HG02763 (cell line): ENCODE measurements around the gene GPC6.
"Not testable (repeated sequence)": the region's sequence is repeated elsewhere in the genome, so short reads cannot be mapped to it uniquely, and the experiment has no call there.

Experiments
- ATAC-seq: cut with Tn5 transposase; IDR thresholded peaks from one replicate; pipeline ENCODE4 v1.9.1; 2021; ENCODE audit warnings: mild to moderate bottlenecking, moderate library complexity; ENCODE audit not compliant: unreplicated experiment

The GPC6 gene

DNA sequence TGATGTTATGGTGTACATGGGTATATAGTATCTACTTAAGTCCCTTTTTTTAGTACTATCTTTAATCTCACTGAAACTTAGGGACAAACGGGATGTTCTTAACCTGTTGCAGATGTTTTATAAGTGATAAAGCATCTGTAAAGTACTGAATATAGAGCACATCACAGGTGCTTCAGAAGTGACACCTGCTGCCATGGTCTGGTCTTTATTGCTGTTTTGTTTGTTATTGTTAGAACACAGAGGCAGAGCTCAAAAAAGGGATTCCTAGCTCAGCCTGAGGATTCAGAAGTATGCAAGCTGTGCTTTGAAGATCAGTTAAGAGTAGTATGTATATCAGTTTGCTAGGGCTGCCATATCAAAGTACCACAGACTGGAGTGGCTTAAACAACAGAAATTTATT, 1033.4 kb downstream of the GPC6 start:
- ATAC-seq: no peak

DNA sequence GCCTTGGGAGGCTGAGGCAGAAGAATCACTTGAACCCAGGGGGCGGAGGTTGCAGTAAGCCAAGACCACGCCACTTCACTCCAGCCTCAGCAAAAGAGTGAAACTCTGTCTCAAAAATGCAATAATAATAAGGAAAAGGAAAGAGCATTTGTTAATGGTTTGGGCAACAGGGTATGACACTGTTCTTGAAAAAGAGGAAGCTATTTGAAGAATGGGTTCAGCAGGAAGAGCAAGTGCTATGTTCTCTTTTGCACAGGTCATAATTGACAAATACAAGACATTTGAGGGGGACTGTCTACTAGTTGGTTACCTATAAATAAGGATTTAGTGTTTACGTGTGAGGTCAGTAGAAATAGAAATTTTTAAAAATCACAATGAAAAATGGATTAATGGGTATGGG, 1034.6 kb downstream of the GPC6 start:
- no peak for ATAC-seq

DNA sequence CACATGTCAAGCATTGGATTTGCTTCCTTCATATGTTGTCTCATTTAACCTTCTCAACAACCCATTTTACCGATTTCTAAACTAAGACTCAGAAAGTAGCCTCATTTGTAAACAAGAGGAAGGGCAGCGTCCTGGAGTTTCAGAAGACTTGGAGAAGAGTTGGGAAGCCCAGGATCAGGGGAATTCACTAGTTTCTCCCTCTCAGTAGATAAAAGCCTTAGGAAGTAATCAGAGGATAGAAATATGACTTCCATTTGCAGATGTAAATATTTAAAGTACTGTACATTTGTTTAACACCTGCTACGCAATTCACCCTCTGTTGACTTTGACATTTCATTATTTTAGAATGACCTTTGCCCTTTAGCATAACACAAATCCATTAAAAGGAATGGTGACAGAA, 1036.4 kb downstream of the GPC6 start:
- ATAC-seq: no peak

DNA sequence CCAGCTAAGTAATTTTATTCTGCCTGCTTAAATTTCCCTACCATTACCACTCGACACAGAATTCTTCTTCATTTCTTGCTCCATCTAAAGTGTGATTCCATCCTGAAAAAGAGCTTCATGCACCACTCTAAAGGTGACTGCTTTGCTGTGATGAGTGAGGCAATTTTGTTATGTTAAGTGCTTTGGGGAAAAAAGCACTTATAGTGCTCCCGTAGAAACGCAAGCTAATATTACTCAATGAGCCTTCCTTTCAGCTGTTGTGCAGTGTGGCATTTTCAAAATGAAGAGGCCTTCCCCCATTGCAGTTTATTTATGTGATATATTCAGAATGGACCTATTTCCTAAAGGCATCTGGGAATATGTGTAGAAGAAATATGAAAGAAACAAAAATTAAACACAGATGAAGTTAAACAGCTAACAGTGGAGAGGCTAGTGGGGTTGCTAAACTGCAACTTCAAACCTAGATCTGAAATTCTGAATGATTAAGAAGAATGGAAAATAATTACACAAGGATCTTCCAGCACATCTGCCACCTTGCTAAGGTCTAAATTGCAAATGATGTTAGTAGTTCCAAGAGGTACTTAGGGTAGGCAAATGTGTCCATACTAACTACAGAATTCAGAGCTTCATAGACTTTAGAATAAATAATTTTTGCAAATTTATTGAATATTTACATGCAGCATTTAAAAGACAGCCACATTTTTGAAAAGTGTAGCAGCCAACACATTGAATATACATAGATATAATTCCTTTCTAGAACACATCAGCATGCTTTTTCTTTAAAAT, 1041.2 kb downstream of the GPC6 start:
- ATAC-seq: no peak

DNA sequence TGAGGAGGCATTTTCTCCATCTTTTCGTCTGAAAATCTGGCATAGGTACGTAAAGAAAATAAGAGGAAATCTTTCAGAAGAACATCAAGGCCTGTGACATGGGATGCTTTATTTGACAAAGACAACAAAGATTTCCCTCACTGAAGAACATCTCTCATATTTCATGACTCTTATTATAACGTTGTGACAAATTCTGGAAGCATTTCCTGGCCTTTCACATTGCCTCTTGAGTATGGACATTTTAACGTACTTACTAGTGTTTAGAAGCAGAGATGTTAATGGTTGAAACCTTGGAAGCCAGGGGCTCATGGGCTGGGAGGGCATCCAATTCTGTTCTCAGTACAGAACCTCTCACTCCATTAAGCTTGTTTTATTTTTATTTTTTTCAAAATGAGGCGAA, 1042.1 kb downstream of the GPC6 start:
- no peak for ATAC-seq

DNA sequence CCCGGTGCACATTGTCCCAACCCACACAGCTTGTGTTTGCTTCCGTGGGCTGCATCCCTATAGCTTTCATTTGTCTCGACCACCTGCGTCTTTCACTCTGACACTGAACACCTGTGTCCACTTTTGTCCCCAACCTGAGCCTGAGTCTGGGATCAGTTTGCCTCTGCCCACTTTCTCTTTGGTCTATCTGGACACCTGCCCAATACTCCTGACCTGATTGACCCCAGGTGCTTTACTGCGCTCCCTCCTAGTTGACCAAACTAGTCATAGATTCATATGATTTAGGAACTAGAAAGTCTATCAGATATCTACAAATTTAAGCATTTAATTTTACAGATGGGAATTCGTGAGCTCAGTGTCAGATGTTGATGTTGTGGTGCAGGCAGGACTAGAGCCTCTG, 1043.0 kb downstream of the GPC6 start:
- ATAC-seq: no peak

DNA sequence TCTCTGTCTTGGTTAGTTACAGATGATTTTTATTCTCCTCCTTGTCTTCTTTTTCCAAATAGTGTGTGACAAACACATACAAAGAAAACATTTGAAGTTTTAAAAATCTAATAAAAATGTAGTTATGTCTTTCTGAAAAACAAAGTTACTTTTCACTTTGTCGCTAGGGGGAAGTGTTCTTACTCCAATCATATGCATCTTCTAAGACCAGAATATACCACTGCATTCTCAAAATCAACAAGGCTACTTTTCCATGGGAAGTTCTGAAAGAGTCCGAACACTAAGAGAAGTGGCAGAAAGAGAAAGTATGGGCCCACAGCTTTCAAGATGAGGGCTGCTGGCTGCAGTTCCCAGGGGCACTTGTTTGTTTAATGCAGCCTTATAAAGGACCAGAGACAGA, 1043.9 kb downstream of the GPC6 start:
- ATAC-seq: no peak

DNA sequence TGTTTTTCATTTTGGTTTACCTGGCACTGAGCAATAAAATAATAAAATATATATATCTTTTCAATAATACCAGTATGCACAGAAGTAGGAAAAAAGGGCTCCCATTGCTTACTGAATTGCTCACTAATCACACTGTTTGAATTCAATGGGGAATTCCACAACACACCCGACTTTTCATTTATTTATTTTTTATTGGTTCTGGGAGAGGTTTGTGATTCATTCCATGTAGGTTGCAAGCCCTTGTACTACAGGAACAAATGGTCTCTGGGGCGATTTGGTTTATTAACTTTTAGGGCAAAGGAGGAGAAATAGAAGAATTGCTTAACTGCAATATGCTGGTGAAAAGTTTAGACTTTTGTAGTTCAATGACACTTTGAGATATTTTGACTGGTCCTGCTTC, 1045.4 kb downstream of the GPC6 start:
- ATAC-seq: no peak

DNA sequence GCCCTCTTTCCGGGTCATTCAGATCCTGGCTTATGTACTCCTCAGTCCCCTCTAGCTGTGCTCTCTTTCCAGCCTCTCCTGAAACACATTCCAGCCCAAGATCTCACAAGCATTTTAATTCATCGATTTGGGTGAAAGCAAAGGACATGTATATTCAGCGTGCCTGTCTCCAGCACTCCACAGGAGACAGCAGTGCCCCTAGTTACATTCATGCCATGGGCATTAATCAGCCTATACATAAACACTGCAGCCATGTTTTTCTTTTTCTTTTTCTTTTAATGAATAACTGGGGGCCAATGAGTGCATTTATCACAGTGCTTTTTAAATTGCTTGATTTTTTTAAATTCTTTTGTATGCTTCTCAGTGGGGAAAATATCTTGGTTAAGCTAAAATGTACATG, 1053.7 kb downstream of the GPC6 start:
- ATAC-seq: no peak

DNA sequence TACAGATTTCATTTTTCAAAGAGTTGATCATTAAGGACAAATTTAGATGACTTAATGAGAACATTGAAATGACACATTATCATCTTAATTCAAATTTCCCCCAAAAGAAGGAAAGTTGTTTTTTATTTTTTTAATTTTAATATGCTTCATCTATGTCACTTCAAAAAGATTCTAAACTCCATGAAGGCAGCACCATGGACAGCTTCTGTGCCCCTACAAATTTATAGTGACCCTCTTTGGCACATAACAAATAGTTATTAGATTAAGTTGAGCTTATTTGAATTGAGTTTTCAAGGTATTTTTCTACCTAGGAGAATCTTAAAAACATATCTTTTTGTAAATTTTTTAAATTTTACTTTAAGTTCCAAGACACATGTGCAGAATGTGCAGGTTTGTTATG, 1054.2 kb downstream of the GPC6 start:
- ATAC-seq: no peak

DNA sequence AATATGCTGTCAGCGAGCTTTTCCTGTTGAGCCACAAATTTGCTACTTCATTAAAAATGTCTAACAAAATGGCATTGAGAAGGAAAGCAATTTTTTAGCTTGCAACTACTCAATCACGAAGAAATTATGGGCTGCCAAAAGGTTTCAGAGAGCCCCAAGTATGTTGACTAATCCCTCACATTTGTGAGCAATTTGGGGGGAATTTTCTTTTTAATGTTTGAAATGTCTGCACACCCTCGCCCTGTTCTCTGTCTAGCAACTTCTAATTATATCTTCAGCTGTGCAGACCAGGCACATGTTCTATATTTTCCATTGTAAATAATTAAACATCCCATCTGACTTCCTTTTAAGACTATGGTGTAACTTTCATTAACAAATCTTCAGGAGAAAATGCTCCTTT, 1060.0 kb downstream of the GPC6 start:
- no peak for ATAC-seq

DNA sequence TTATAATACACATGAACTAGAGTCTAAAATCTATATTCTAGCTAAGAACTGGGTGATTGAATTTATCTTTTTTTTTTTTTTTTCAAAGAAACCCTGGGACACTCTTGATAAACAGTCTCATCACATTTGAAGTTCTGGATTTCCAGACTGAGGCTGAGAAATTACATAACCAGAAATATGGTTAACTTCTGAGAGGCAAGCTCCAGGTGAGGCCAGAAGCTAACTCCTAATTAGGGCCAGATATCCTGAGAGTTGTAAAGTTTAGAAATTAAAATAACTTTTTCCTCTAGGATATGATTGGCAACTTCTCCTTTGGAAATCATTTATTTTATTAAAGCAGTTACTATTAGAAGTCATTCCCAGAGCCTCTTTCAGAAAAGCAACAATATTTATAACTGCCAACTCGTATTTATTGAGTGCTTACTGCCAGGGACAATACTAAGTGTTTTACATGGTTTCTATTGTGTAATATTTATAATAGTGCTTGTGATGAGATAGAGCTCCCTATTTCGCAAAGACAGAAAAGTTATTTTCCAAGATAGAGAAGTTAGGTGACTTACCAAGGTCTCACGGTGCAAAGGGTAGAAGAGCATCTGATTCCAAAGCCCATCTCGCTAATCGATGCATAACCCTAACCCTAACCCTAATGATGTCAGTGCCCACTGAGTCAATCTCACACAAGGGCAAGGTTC, 1065.2 kb downstream of the GPC6 start:
- ATAC-seq: no peak

DNA sequence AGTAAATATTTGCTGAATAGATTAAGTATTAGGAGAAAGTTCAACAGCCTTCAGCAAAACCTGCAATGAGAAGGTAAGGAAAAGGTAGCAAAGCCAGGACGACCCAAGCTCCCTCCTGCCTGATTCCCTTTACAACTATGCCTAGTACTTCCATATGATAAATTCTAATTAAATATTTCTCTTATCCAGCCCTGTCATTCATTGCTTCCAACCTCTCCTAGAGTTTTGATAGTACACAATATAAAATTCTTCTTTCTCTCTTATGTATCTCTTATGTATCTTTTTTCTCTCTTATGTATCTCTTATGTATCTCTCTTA, 1065.7 kb downstream of the GPC6 start:
- ATAC-seq: no peak

DNA sequence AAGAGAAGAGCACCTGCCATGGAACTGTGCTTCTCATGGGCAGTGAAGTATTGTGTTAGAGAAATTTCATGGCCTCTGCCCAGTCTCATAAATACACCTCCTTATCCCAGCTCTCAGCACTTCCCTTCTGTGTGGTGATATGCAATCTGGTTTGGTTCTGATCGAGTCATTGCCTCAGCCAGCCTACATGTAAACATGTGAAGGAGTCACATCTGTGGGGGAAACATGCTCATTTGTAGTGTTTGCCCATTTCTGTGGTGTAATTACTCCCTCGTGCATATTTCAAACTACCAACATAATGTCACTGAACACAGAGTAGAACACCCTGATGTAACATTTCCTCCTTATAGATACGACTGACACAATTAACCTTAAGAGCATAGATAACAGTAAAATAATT, 1069.9 kb downstream of the GPC6 start:
- no peak for ATAC-seq

DNA sequence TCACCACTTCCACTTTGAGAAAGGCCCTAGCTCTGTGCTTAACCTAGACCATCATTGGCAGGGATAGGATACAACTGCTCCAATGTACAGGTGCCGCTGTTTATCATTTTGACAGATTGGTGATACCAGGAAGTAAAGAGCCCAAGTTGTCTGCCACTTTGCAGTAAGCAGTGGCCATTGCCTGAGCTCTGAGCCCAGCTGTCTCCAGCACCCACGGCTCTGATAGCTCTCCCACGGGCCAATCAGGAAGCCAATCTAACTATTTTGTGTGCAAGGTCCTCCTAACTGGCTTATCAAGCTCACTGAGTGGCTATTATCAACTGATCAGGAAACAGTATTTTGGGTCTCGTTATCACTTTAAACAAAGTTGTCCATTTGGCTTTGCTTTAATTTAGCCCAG, 1071.7 kb downstream of the GPC6 start:
- no peak for ATAC-seq

DNA sequence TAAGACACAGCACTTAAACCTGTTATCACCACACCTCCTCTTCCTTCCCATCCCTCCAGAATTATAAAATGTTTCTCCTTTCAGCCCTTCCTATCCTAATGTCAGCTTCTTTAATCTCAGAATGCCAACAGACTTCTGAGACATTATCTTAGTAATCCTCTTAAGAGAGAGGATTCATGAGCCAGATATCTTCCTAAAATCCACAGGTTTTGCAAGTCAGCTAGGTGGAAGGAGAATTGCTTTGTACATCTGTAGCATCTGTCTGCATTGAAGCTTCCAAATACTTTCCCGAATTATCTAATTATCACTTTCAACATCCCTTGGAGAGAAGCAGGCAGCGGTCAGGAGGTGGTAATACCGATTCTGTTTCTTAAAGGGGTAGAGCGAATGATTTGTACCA, 1073.8 kb downstream of the GPC6 start:
- ATAC-seq: no peak

DNA sequence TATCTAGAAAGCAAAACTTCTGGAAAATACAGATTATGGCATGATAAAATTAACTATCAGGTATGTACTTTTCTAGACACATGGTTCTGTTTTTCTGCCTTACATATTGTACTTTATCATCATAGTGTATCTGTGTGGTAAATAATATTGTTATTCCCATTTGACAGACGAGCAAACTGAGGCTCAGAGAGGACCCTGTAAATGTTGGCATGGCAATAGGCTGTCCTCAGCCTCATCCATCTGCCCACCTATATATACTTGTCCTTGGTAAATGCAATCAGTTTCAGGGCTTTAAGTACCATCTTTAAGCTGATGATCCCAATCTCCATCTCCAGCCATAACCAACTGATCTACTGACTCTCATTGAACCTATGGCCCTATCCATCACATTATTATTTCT, 1074.9 kb downstream of the GPC6 start:
- ATAC-seq: no peak

DNA sequence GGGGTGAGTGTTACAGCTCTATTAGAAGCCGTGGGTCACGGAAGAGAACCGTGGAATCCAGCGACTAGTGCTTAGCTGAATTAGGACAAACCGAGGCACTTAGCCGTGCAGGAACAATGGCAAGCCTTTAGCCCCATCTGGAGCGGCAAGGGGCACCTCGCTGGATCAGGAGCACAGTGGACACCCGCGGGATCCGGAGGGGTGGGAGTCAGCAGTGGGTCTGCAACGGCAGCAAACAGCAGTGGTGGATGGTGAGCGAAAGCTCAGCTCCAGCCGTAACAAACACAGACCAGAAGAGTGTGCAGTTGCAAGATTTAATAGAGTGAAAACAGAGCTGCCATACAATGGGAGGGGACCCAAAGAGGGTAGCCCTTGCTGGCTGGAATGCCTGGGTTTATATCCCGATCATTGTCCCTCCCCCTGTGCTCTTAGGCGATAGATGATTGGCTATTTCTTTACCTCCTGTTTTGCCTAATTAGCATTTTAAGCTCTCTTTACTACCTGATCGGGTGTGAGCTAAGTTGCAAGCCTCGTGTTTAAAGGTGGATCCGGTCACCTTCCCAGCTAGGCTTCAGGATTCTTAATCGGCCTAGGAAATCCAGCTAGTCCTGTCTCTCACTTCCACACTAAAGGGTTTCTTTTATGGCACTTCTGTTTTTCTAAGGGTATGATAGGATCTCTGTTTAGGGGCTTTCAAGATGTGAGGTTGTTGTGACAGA, 1076.4 kb downstream of the GPC6 start:
- ATAC-seq: not testable (repeated sequence)

DNA sequence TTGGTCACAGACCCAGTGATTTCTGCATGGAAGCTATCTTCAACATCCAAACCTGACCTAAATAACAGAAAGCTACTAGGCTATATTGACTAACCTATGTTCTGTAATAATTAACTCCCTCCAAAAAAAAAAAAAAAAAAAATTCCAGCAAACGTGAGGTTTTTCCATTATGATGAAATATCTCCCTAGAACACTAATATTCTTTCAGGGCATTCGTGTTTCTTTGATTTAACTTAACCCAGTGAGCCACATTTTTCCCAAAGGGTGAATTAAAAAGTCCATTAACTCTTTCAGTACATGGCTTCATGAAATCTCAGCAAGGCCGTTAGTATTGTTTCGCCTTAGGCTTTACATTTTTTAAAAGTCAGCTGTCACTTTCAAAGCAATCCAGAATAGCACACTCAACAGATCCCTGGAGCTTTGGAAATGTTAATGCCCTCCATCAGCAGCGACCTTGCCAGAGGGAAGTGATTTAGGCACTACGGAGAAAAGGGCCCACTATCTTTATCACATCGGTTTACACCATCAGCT, 1077.1 kb downstream of the GPC6 start:
- no peak for ATAC-seq

DNA sequence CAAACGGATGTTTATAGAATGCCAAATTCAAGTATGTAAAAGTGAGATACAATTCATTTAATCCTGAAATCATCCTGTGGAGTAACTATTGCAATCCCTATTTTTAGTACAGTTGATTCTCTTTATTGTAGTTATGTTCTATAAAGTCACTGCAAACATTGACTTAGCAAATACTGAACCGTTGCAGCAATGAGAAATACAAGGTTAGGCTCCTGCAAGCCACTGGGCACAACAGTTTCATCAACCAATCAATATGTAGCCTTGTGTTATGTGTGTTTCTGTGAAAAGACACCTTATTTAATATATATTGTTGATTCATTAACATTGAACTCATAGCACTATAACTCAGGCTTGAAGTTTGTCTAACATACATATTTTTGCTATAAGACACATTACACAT, 1078.4 kb downstream of the GPC6 start:
- ATAC-seq: no peak

DNA sequence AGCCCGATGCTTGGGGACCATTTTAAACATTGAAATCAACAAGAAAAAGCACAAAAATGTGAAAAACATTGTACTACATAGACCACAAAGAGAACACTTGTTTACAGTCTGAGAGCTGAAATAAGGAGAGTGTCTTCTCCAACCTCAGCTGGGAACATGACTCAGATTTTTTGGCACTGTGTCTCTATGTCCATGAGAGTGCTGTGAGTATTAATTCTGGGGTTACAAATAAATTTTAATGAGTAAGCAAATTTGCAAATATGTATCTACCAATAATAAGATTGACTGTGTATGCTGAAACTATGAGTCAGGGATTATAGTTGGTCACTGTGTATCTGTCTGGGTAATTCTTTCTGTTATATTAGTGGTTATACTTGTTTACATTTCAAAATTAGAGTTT, 1078.9 kb downstream of the GPC6 start:
- ATAC-seq: no peak

DNA sequence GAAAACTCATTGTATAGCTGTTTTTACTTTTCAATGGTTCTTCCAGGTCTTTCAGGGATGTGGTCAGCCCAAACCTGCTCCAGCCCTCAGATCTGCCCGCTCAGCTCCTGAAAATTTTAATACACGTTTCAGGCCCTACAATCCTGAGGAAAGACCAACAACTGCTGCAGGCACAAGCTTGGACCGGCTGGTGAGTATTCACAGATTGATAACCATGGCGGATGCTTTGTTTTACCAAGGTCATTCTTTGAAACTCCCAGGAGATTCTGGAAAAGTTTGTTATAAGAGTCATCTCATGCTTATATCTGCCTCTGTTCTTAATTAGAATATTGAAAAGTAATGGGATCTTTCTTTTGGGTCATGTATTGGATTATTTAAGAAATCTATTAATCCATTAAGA, 1079.3 kb downstream of the GPC6 start:
- no peak for ATAC-seq
